A549 (cell line): ENCODE results near the gene STEAP1B. TPM values are rescaled to one million over a fixed set of nuclear protein-coding genes. Genes with fewer than 3 reads are reported as not detected.

Experiments
- ATAC-seq, 2 experiments: fragments of 200-7000 bp in 1 of 2; fragments of >200 bp in 1 of 2; cut with Nextera tagmentation in 1 of 2; cut with Tn5 transposase in 1 of 2; 3 replicates each; pipeline versions ENCODE4 v1.8.0 to v1.9.1; 2018 to 2020; ENCODE audit warnings: mild to moderate bottlenecking in 1 of 2, moderate library complexity in 1 of 2
- CTCF ChIA-PET: fragments of 300-600 bp; sonication (Branson Sonifier 250); formaldehyde crosslinking; extraction: SDS; loops from one replicate; lab custom pipeline; 2021; ENCODE audit warnings: antibody characterized with exemption, inconsistent platforms; lab: Yijun Ruan, JAX
- POLR2A ChIA-PET: fragments of 350-600 bp; formaldehyde crosslinking; extraction: SDS; loops from one replicate; lab custom pipeline; 2021; ENCODE audit warnings: antibody characterized with exemption, inconsistent platforms; lab: Yijun Ruan, JAX
- DNase-seq, 2 experiments: peaks; one replicate each; pipeline versions ENCODE4 v3.0.0 to v3.0.0-alpha.2; 2011 to 2016; ENCODE audit warnings: low read depth in 1 of 2, low spot score in 1 of 2
- FAIRE-seq: peaks from 2 replicates; lab custom pipeline; 2011; peaks lifted over from hg19 to GRCh38; lab: Jason Lieb, UNC
- H3K27ac ChIP-seq, 2 experiments: fragments of >200 bp; sonication (Bioruptor Twin); formaldehyde crosslinking; 3 replicates each; pipeline ENCODE4 v1.5.1; 2016 to 2017
- H3K4me1 ChIP-seq: fragments of >200 bp; sonication (Bioruptor Twin); formaldehyde crosslinking; 3 replicates; pipeline ENCODE4 v1.6.1; 2016
- H3K4me2 ChIP-seq: fragments of >200 bp; sonication (Bioruptor Twin); formaldehyde crosslinking; 3 replicates; pipeline ENCODE4 v1.6.1; 2016
- H3K4me3 ChIP-seq: fragments of >200 bp; sonication (Bioruptor Twin); formaldehyde crosslinking; 3 replicates; pipeline ENCODE4 v1.5.1; 2016
- H3K9me3 ChIP-seq: fragments of >200 bp; sonication (Bioruptor Twin); formaldehyde crosslinking; 3 replicates; pipeline ENCODE4 v1.6.1; 2016
- BHLHE40 ChIP-seq: IDR thresholded peaks from 2 replicates; pipeline ENCODE4 v1.6.1; 2012; ENCODE audit warnings: low read depth, low read length, inconsistent platforms
- CBX2 ChIP-seq: fragments of 200-600 bp; sonication (generic); IDR thresholded peaks from 2 replicates; pipeline ENCODE4 v1.6.1; 2016; ENCODE audit warnings: low read depth, mild to moderate bottlenecking, borderline replicate concordance
- CBX8 ChIP-seq: fragments of 200-600 bp; sonication (generic); IDR thresholded peaks from 2 replicates; pipeline ENCODE4 v1.6.1; 2016
- CHD2 ChIP-seq: fragments of 150-350 bp; IDR thresholded peaks from 2 replicates; pipeline ENCODE4 v1.6.1; 2014; ENCODE audit warnings: low read length; ENCODE audit not compliant: partially characterized antibody
- CHD4 ChIP-seq: fragments of 200-600 bp; sonication (generic); IDR thresholded peaks from 2 replicates; pipeline ENCODE4 v1.6.1; 2016; ENCODE audit warnings: antibody characterized with exemption, mild to moderate bottlenecking, borderline replicate concordance
- EHF ChIP-seq: fragments of 250-450 bp; sonication (Bioruptor Pico); IDR thresholded peaks from 2 replicates; pipeline ENCODE4 v1.5.0; 2020; ENCODE audit warnings: mild to moderate bottlenecking
- EP300 ChIP-seq, 2 experiments: fragments of >200 bp; sonication (Bioruptor Twin); formaldehyde crosslinking; IDR thresholded peaks; 2 replicates in 1 of 2; 3 replicates in 1 of 2; pipeline ENCODE4 v1.6.1; 2016 to 2017
- FOSB ChIP-seq: fragments of 250-450 bp; sonication (Bioruptor Pico); IDR thresholded peaks from 2 replicates; pipeline ENCODE4 v1.5.0; 2020; ENCODE audit warnings: mild to moderate bottlenecking, moderate library complexity
- HDAC2 ChIP-seq: fragments of 200-600 bp; sonication (generic); IDR thresholded peaks from 2 replicates; pipeline ENCODE4 v1.6.1; 2016
- HOXB13 ChIP-seq: fragments of 250-450 bp; sonication (Bioruptor Pico); IDR thresholded peaks from 2 replicates; pipeline ENCODE4 v1.5.0; 2020; ENCODE audit warnings: low read depth, mild to moderate bottlenecking, moderate library complexity
- MAFK ChIP-seq: fragments of 450-650 bp; IDR thresholded peaks from 2 replicates; pipeline ENCODE4 v1.6.1; 2014; ENCODE audit not compliant: partially characterized antibody
- NPAS2 ChIP-seq: fragments of 250-450 bp; sonication (Bioruptor Pico); IDR thresholded peaks from 2 replicates; pipeline ENCODE4 v1.8.0; 2022; ENCODE audit warnings: mild to moderate bottlenecking, moderate library complexity, borderline replicate concordance
- POLR2A ChIP-seq: IDR thresholded peaks from 2 replicates; pipeline ENCODE4 v1.6.1; 2012; ENCODE audit warnings: mild to moderate bottlenecking, low read length
- RARB ChIP-seq: fragments of 250-450 bp; sonication (Bioruptor Pico); IDR thresholded peaks from 2 replicates; pipeline ENCODE4 v1.8.0; 2021; ENCODE audit warnings: mild to moderate bottlenecking, moderate library complexity
- TP53 ChIP-seq: fragments of 250-450 bp; sonication (Bioruptor Pico); IDR thresholded peaks from 2 replicates; pipeline ENCODE4 v1.5.0; 2021; ENCODE audit warnings: mild to moderate bottlenecking, moderate library complexity
- ZSCAN20 ChIP-seq: fragments of 250-450 bp; sonication (Bioruptor Pico); IDR thresholded peaks from 2 replicates; pipeline ENCODE4 v1.8.0; 2022; ENCODE audit warnings: mild to moderate bottlenecking, moderate library complexity
- WGBS: methylation state at CpG from one replicate; pipeline ENCODE4 v1.1.6; 2017; ENCODE audit errors: missing lambda C conversion rate; 5-methylcytosine and 5-hydroxymethylcytosine counted together
- polyA plus RNA-seq, 4 experiments: library from polyadenylated mRNA; depleted of rRNA in 3 of 4; stranded (reverse); fragments of >200 nt; fragmentation: RNase III in 1 of 4; extraction: RNeasy Plus Mini Kit Qiagen cat#74134 plus additional on column Dnase treatment in 1 of 4; gene quantifications; 2 replicates in 3 of 4; 3 replicates in 1 of 4; pipeline ENCODE4 v1.2.3, GENCODE V29; 2011 to 2017
- TF ChIP-seq, protein P1 (sequence below): fragments of 200-600 bp; sonication (generic); IDR thresholded peaks from 2 replicates; pipeline ENCODE4 v1.6.1; 2016; ENCODE audit warnings: antibody characterized with exemption, mild to moderate bottlenecking, moderate library complexity
- TF ChIP-seq, protein P2 (sequence below): IDR thresholded peaks from 2 replicates; pipeline ENCODE4 v1.6.1; 2012; ENCODE audit warnings: low read depth, borderline replicate concordance

The STEAP1B gene
- polyA plus RNA-seq, 2 of the 4 experiments (the other 2 are of a cell fraction), result 0.08 to 0.22 TPM

DNA sequence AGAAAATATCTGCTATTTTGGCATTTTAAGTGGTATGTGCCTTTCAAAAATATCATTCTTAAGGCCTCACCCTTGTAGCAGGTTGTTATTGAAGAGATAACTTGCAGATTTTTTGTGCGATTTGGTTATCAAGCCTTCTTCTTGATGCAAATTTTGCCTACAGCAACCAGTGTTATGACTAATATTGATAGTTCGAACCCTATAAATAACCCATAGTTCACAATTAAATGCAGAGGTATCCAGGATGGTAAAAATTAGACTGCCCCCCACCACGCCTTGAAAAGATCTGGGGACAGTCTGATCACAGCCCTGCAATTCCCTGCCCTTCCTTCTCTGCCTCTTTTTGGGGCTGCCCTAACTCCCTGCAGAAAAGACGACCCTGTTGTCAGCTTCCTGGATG lies 114.7 kb downstream of the STEAP1B start:
- 24% methylated on average over 4 of the region's 4 CpGs for WGBS
- FAIRE-seq, result no peak
- ChIA-PET POLR2A (no interaction called here), CTCF (no interaction called here)
- no peak for DNase-seq
- ATAC-seq, result no peak
- Histone ChIP-seq H3K4me2 (no peak overlapping the region), H3K4me3 (no peak overlapping the region), H3K27ac (no peak overlapping the region), H3K4me1 (no peaks in the 10 kb centered on the region), H3K9me3 (no peaks in the 10 kb centered on the region)
- TF ChIP-seq CHD4, result no peak
- TF ChIP-seq CBX8, result no peak
- no peak for TF ChIP-seq ZSCAN20
- no peak for TF ChIP-seq HOXB13 (CRISPR knock-in tag)
- TF ChIP-seq MAFK, result no peak
- TF ChIP-seq BHLHE40, result no peak
- no peak for TF ChIP-seq HDAC2
- TF ChIP-seq CHD2, result no peak
- TF ChIP-seq, protein P1, sequence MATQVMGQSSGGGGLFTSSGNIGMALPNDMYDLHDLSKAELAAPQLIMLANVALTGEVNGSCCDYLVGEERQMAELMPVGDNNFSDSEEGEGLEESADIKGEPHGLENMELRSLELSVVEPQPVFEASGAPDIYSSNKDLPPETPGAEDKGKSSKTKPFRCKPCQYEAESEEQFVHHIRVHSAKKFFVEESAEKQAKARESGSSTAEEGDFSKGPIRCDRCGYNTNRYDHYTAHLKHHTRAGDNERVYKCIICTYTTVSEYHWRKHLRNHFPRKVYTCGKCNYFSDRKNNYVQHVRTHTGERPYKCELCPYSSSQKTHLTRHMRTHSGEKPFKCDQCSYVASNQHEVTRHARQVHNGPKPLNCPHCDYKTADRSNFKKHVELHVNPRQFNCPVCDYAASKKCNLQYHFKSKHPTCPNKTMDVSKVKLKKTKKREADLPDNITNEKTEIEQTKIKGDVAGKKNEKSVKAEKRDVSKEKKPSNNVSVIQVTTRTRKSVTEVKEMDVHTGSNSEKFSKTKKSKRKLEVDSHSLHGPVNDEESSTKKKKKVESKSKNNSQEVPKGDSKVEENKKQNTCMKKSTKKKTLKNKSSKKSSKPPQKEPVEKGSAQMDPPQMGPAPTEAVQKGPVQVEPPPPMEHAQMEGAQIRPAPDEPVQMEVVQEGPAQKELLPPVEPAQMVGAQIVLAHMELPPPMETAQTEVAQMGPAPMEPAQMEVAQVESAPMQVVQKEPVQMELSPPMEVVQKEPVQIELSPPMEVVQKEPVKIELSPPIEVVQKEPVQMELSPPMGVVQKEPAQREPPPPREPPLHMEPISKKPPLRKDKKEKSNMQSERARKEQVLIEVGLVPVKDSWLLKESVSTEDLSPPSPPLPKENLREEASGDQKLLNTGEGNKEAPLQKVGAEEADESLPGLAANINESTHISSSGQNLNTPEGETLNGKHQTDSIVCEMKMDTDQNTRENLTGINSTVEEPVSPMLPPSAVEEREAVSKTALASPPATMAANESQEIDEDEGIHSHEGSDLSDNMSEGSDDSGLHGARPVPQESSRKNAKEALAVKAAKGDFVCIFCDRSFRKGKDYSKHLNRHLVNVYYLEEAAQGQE, result no peak
- TF ChIP-seq TP53 (CRISPR knock-in tag), result no peak
- TF ChIP-seq EHF (CRISPR knock-in tag), result no peak

DNA sequence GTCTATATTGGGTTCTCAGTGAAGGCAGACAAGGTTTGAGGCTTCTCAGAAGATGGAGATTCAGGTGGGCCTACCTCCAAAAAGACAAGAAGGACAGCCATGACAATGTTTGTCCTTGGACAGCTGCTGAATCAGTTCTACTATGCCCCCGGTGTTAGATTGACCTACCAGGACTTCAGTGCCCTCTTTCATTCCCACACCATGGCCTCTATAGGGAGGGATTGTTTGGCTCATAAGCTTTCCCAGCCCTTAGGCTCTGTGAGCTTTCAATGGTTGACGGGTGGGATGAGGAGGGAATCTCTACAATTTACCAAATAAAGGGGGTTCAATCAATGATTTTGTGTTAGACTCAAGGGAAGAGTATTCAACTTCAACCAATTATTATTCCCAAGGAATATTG lies 119.7 kb downstream of the STEAP1B start:
- ChIA-PET POLR2A (no interaction called here), CTCF (no interaction called here)
- Histone ChIP-seq H3K27ac (no peak overlapping the region), H3K4me3 (no peak overlapping the region), H3K9me3 (no peaks in the 10 kb centered on the region), H3K4me1 (no peaks in the 10 kb centered on the region), H3K4me2 (no peak overlapping the region)
- FAIRE-seq (no peak), DNase-seq (no peak), ATAC-seq (no peak)
- WGBS, result 31% methylated on average over 2 of the region's 2 CpGs
- TF ChIP-seq POLR2A (no peak), MAFK (no peak), RARB (CRISPR knock-in tag) (no peak), ZSCAN20 (no peak), CBX8 (no peak), FOSB (no peak), CBX2 (no peak)
- TF ChIP-seq, protein P2, sequence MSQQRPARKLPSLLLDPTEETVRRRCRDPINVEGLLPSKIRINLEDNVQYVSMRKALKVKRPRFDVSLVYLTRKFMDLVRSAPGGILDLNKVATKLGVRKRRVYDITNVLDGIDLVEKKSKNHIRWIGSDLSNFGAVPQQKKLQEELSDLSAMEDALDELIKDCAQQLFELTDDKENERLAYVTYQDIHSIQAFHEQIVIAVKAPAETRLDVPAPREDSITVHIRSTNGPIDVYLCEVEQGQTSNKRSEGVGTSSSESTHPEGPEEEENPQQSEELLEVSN, result no peak

DNA sequence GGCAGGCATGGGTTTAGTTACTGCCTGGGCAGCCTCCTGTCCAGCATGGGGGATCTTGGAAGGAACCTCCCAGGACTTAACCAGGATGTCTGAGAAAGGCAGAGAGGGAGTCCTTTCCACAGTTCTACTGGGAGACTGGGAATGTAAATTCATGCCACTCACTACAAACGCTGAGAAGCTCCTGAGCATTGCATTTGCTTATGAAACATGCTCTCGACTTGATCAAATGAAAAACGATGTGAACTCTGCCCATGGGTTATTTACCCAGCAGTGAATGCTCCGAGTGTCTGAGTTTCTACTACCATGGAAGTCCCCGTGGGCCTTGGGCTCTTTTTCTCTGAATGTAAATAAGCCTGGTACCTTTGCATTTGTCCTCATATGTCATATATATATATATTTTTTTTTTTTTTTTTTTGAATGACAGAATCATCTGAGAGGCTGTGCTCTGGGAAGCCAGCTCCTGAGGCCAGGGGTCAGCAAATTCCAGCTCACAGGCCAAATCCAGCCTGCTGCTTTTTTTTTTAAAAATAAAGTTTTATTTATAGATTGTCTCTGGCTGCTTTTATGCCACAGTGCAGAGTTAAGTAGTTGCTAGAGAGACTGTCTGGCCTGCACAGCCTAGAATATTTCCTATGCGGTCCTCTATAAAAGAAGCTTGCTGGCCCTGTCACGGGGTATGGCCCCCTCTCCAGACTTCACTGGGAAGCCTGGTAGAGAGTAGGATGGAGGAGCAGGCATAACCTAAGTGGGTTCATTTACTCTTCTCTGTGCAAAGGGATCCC lies 121.6 kb downstream of the STEAP1B start:
- DNase-seq, result no peak
- Histone ChIP-seq H3K4me2 (no peak overlapping the region), H3K27ac (no peak overlapping the region)
- CTCF ChIA-PET, result no interaction called here
- TF ChIP-seq EP300 (IDR thresholded peaks at IDR 0.05) (no peak), POLR2A (no peak), NPAS2 (CRISPR knock-in tag) (no peak)
- TF ChIP-seq, all 56 proteins: peak for 0
- WGBS, result 28% methylated on average over 7 of the region's 7 CpGs
- Histone ChIP-seq H3K4me1 (no peaks in the 10 kb centered on the region), H3K4me3 (no peak overlapping the region), H3K9me3 (no peaks in the 10 kb centered on the region)
- FAIRE-seq, result no peak
- POLR2A ChIA-PET, result no interaction called here
- ATAC-seq, result no peak
